ENCODE results near the gene UGGT1. TPM values are rescaled to one million over a fixed set of nuclear protein-coding genes. Genes with fewer than 3 reads are reported as not detected.

UGGT1 gene
- total RNA-seq, 1 donor from 2014 or later = 46.8 TPM

DNA sequence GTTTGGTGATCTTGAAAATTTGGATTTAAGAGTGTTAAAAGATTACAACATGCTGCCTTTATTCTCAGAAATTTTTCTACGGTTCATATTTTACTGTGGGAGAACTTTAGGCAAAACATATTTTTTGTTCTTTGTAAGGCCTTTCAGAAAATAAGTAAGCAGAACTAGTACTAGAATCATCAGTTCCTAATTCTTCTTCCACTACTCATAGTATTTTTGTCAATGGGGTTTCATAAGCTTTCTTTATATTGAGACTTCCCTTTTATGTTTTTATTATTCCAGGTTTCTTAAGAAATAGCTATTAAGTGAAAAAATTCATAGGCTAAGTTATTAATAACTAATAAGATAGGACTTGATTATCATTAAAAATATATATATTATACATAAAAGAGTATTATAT lies 12.4 kb downstream of the UGGT1 start:
- no peak overlapping the region for H3K4me3 Mint-ChIP-seq
- ATAC-seq (ENCODE audit: low read depth) (no peak), DNase-seq (no peak)
- POLR2A ChIA-PET = no interaction called here
- peaks cover 63% of the 10 kb centered on the region for H3K36me3 Mint-ChIP-seq (ENCODE audit: low read depth)
- CTCF ChIA-PET = no interaction called here
- H3K27me3 Mint-ChIP-seq = no peaks in the 10 kb centered on the region
- intact Hi-C loops (cut with micrococcal nuclease) = loop anchor here (10.0 kb wide), 1 partner anchor 51 kb away; no protein-coding TSS in a partner anchor
- no peaks in the 10 kb centered on the region for H3K9me3 Mint-ChIP-seq
- no peak overlapping the region for H3K27ac Mint-ChIP-seq
- H3K4me1 Mint-ChIP-seq = peaks cover 16% of the 10 kb centered on the region
- TF ChIP-seq, protein P1, sequence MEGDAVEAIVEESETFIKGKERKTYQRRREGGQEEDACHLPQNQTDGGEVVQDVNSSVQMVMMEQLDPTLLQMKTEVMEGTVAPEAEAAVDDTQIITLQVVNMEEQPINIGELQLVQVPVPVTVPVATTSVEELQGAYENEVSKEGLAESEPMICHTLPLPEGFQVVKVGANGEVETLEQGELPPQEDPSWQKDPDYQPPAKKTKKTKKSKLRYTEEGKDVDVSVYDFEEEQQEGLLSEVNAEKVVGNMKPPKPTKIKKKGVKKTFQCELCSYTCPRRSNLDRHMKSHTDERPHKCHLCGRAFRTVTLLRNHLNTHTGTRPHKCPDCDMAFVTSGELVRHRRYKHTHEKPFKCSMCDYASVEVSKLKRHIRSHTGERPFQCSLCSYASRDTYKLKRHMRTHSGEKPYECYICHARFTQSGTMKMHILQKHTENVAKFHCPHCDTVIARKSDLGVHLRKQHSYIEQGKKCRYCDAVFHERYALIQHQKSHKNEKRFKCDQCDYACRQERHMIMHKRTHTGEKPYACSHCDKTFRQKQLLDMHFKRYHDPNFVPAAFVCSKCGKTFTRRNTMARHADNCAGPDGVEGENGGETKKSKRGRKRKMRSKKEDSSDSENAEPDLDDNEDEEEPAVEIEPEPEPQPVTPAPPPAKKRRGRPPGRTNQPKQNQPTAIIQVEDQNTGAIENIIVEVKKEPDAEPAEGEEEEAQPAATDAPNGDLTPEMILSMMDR (IDR thresholded peaks at IDR 0.05) = no peak

- Mint-ChIP-seq H3K4me3 (no peak overlapping the region), H3K27ac (no peak overlapping the region), H3K4me1 (peaks cover 16% of the 10 kb centered on the region), H3K36me3 (ENCODE audit: low read depth) (peaks cover 63% of the 10 kb centered on the region), H3K9me3 (no peaks in the 10 kb centered on the region), H3K27me3 (no peaks in the 10 kb centered on the region)
- TF ChIP-seq, protein P1 (IDR thresholded peaks at IDR 0.05) = no peak
- ChIA-PET POLR2A (no interaction called here), CTCF (no interaction called here)
- DNase-seq = no peak
- no peak for ATAC-seq (ENCODE audit: low read depth)
- intact Hi-C loops (cut with micrococcal nuclease) = loop anchor here (10.0 kb wide), 1 partner anchor 50 kb away; no protein-coding TSS in a partner anchor
These were observed 14.1 kb downstream of the UGGT1 start for GRCh38 chr2:128105072-128105471.

GRCh38 chr2:128108166-128108565 lies 17.2 kb downstream of the UGGT1 start:
- peaks cover 55% of the 10 kb centered on the region for H3K36me3 Mint-ChIP-seq (ENCODE audit: low read depth)
- H3K4me1 Mint-ChIP-seq = peaks cover 10% of the 10 kb centered on the region
- no peak overlapping the region for H3K27ac Mint-ChIP-seq
- H3K4me3 Mint-ChIP-seq = no peak overlapping the region
- no peaks in the 10 kb centered on the region for H3K27me3 Mint-ChIP-seq
- H3K9me3 Mint-ChIP-seq = no peaks in the 10 kb centered on the region
- intact Hi-C loops (cut with micrococcal nuclease) = loop anchor here (10.0 kb wide), 1 partner anchor 47 kb away; no protein-coding TSS in a partner anchor
- POLR2A ChIA-PET = no interaction called here
- TF ChIP-seq, protein P1 (IDR thresholded peaks at IDR 0.05) = no peak
- CTCF ChIA-PET = no interaction called here
- DNase-seq = no peak
- no peak for ATAC-seq (ENCODE audit: low read depth)

DNA sequence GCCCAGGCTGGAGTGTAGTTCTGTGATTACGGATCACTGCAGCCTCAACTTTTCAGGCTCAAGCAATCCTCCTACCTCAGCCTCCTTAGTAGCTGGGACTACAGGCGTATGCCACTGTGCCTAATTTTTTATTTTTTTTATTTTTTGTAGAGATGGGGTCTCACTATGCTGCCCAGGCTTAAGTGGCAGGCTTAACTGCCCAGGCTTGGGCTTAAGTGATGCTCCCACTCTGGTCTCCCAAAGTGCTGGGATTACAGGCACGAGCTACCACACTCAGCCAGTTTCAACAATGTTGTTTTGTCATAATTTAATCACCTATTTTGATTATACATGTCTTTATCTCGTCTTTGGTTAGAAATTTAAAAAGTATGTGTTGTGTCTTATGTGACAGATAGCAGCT lies 18.2 kb downstream of the UGGT1 start:
- H3K4me3 Mint-ChIP-seq = no peak overlapping the region
- DNase-seq = no peak
- peaks cover 1% of the 10 kb centered on the region for H3K4me1 Mint-ChIP-seq
- no peaks in the 10 kb centered on the region for H3K9me3 Mint-ChIP-seq
- no peaks in the 10 kb centered on the region for H3K27me3 Mint-ChIP-seq
- TF ChIP-seq, protein P1 (IDR thresholded peaks at IDR 0.05) = no peak
- CTCF ChIA-PET = no interaction called here
- peaks cover 52% of the 10 kb centered on the region for H3K36me3 Mint-ChIP-seq (ENCODE audit: low read depth)
- ATAC-seq (ENCODE audit: low read depth) = no peak
- intact Hi-C loops (cut with micrococcal nuclease) = loop anchor here (10.0 kb wide), 1 partner anchor 46 kb away; no protein-coding TSS in a partner anchor
- no peak overlapping the region for H3K27ac Mint-ChIP-seq
- POLR2A ChIA-PET = no interaction called here

GRCh38 chr2:128115921-128116623 lies 25.1 kb downstream of the UGGT1 start:
- intact Hi-C loops (cut with micrococcal nuclease) = no loop called here
- ChIA-PET POLR2A (no interaction called here), CTCF (no interaction called here)
- ATAC-seq (ENCODE audit: low read depth) (no peak), DNase-seq (no peak)
- Mint-ChIP-seq H3K4me1 (no peaks in the 10 kb centered on the region), H3K4me3 (no peak overlapping the region), H3K27ac (no peak overlapping the region), H3K27me3 (no peaks in the 10 kb centered on the region), H3K9me3 (no peaks in the 10 kb centered on the region), H3K36me3 (ENCODE audit: low read depth) (peaks cover 73% of the 10 kb centered on the region)
- TF ChIP-seq, protein P1 (IDR thresholded peaks at IDR 0.05) = no peak
